ENCODE results near the gene CADPS2.

The CADPS2 gene

GRCh38 chr7:122869260-122869659 is 17.0 kb downstream of the CADPS2 start:
- H3K27ac Mint-ChIP-seq: no peak overlapping the region
- no peaks in the 10 kb centered on the region for H3K4me1 Mint-ChIP-seq
- H3K9me3 Mint-ChIP-seq: peaks cover 27% of the 10 kb centered on the region
- H3K4me3 Mint-ChIP-seq: no peak overlapping the region
- peaks cover 15% of the 10 kb centered on the region for H3K36me3 Mint-ChIP-seq (ENCODE audit: low read depth)
- no peaks in the 10 kb centered on the region for H3K27me3 Mint-ChIP-seq (ENCODE audit: low read depth)
- no peak for TF ChIP-seq CTCF (IDR thresholded peaks at IDR 0.05; ENCODE audit: unreplicated experiment in 3 of 3)

- H3K4me1 Mint-ChIP-seq: no peaks in the 10 kb centered on the region
- peaks cover 15% of the 10 kb centered on the region for H3K36me3 Mint-ChIP-seq (ENCODE audit: low read depth)
- TF ChIP-seq CTCF (IDR thresholded peaks at IDR 0.05; ENCODE audit: unreplicated experiment in 3 of 3): no peak
- no peaks in the 10 kb centered on the region for H3K27me3 Mint-ChIP-seq (ENCODE audit: low read depth)
- no peak overlapping the region for H3K27ac Mint-ChIP-seq
- H3K9me3 Mint-ChIP-seq: peaks cover 27% of the 10 kb centered on the region
- H3K4me3 Mint-ChIP-seq: no peak overlapping the region
These were observed 18.7 kb downstream of the CADPS2 start for GRCh38 chr7:122867471-122867980.

GRCh38 chr7:122864838-122865237 is 21.4 kb downstream of the CADPS2 start:
- TF ChIP-seq CTCF (IDR thresholded peaks at IDR 0.05; ENCODE audit: unreplicated experiment in 3 of 3): no peak
- Mint-ChIP-seq H3K36me3 (ENCODE audit: low read depth) (peaks cover 11% of the 10 kb centered on the region), H3K4me3 (no peak overlapping the region), H3K27me3 (ENCODE audit: low read depth) (no peaks in the 10 kb centered on the region), H3K9me3 (peaks cover 16% of the 10 kb centered on the region), H3K4me1 (no peaks in the 10 kb centered on the region), H3K27ac (no peak overlapping the region)

GRCh38 chr7:122864016-122864415 is 22.2 kb downstream of the CADPS2 start:
- H3K4me1 Mint-ChIP-seq: no peaks in the 10 kb centered on the region
- H3K36me3 Mint-ChIP-seq (ENCODE audit: low read depth): peaks cover 6% of the 10 kb centered on the region
- peaks cover 11% of the 10 kb centered on the region for H3K9me3 Mint-ChIP-seq
- TF ChIP-seq CTCF (IDR thresholded peaks at IDR 0.05; ENCODE audit: unreplicated experiment in 3 of 3): no peak
- H3K27me3 Mint-ChIP-seq (ENCODE audit: low read depth): no peaks in the 10 kb centered on the region
- no peak overlapping the region for H3K4me3 Mint-ChIP-seq
- H3K27ac Mint-ChIP-seq: no peak overlapping the region

DNA sequence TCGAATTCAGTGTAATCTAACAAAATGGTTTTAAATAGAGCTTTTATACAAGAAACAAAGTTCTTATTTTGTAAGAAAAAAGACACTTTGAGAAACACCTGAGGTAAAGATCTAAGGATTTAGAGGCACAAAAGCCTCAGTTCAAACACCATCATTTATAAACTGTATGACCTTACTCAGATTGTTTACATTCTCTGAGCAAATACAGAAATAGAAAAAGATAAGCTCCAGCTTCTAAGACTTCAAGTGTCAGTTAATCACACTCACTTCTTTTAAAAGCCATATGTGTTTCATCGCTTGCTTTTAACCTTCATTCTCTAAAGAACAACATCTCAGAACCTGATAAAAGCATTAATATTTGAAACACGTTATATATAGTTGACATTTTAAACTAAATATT is 27.9 kb downstream of the CADPS2 start:
- H3K9me3 Mint-ChIP-seq: no peaks in the 10 kb centered on the region
- no peaks in the 10 kb centered on the region for H3K4me1 Mint-ChIP-seq
- no peak overlapping the region for H3K4me3 Mint-ChIP-seq
- no peaks in the 10 kb centered on the region for H3K27me3 Mint-ChIP-seq (ENCODE audit: low read depth)
- H3K36me3 Mint-ChIP-seq (ENCODE audit: low read depth): no peaks in the 10 kb centered on the region
- TF ChIP-seq CTCF (IDR thresholded peaks at IDR 0.05; ENCODE audit: unreplicated experiment in 3 of 3): no peak
- no peak overlapping the region for H3K27ac Mint-ChIP-seq

DNA sequence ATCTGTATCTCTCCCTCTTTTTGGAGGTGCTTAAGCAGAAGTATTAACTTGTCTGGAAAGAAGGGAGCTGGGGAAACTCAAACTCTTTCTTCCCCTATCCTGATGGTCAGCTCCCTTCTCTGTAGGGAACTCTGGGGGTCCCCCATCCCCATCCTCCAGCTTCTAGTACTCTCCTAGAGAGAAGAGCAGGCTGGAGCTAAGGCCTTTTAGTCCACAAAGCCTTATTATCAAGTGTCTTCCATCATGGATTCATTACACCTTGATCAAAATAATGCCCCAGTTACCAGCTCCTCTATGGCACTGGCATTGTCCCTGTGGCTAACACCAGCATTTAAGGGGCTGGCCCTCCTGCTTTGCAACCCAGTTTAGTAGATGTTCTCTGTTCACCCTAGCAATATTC is 35.7 kb downstream of the CADPS2 start:
- Mint-ChIP-seq H3K36me3 (ENCODE audit: low read depth) (no peaks in the 10 kb centered on the region), H3K27me3 (ENCODE audit: low read depth) (no peaks in the 10 kb centered on the region), H3K4me3 (no peak overlapping the region), H3K4me1 (no peaks in the 10 kb centered on the region), H3K9me3 (no peaks in the 10 kb centered on the region), H3K27ac (no peak overlapping the region)
- no peak for TF ChIP-seq CTCF (IDR thresholded peaks at IDR 0.05; ENCODE audit: unreplicated experiment in 3 of 3)

Measured in nephron (organoid).